H1 (cell line): ENCODE data around the gene ASB3. TPM values are rescaled to one million over a fixed set of nuclear protein-coding genes. Genes with fewer than 3 reads are reported as not detected.

Source experiments
- ASH2L ChIP-seq: fragments of 200-600, 300-600 bp; sonication (generic); IDR thresholded peaks from one replicate; pipeline ENCODE4 v1.7.1; 2017; ENCODE audit warnings: low read length
- BCL11A ChIP-seq, 2 experiments: IDR thresholded peaks; one replicate each; pipeline ENCODE4 v1.6.1; 2011; ENCODE audit warnings: low read depth in 2 of 2, low read length in 2 of 2, mild to moderate bottlenecking in 2 of 2
- CTBP2 ChIP-seq: IDR thresholded peaks from 2 replicates; pipeline ENCODE4 v1.7.0; 2011; ENCODE audit warnings: borderline replicate concordance, mild to moderate bottlenecking, moderate library complexity, mixed read lengths, low read length; ENCODE audit not compliant: insufficient read depth, insufficient read length
- EGR1 ChIP-seq: IDR thresholded peaks from 2 replicates; pipeline ENCODE4 v1.6.1; 2011; ENCODE audit warnings: low read depth, low read length, borderline replicate concordance
- EZH2 ChIP-seq: fragments of 200-600 bp; sonication (generic); IDR thresholded peaks from 2 replicates; pipeline ENCODE4 v1.7.1; 2012; ENCODE audit warnings: low read depth, mild to moderate bottlenecking, moderate library complexity, low read length, inconsistent platforms; ENCODE audit not compliant: severe bottlenecking
- HDAC2 ChIP-seq, 2 experiments: fragments of 300-600 bp in 1 of 2; sonication (generic) in 1 of 2; IDR thresholded peaks; 2 replicates each; pipeline ENCODE4 v1.6.1; 2011 to 2012; ENCODE audit warnings: low read depth in 2 of 2, low read length in 2 of 2, mild to moderate bottlenecking in 2 of 2, moderate library complexity in 2 of 2, borderline replicate concordance in 1 of 2, inconsistent platforms in 1 of 2
- HDAC6 ChIP-seq: IDR thresholded peaks from one replicate; pipeline ENCODE4 v1.7.1; 2012; ENCODE audit warnings: low read depth, mild to moderate bottlenecking, inconsistent platforms, low read length, moderate library complexity
- KDM1A ChIP-seq: fragments of 200-600, 300-600 bp; sonication (generic); IDR thresholded peaks from 2 replicates; pipeline ENCODE4 v1.7.1; 2016; ENCODE audit warnings: mild to moderate bottlenecking, low read length, borderline replicate concordance
- MAFK ChIP-seq: IDR thresholded peaks from 2 replicates; pipeline ENCODE4 v1.6.1; 2012; ENCODE audit warnings: low read depth, mild to moderate bottlenecking, improper control_type of control experiment, low read length
- MAX ChIP-seq: IDR thresholded peaks from 2 replicates; pipeline ENCODE4 v1.6.1; 2012; ENCODE audit warnings: inconsistent platforms
- NANOG ChIP-seq: IDR thresholded peaks from 2 replicates; pipeline ENCODE4 v1.6.1; 2011; ENCODE audit warnings: low read length, low read depth, mild to moderate bottlenecking, inconsistent platforms; ENCODE audit not compliant: insufficient read depth, poor library complexity, severe bottlenecking
- NRF1 ChIP-seq: IDR thresholded peaks from 2 replicates; pipeline ENCODE4 v1.6.1; 2011; ENCODE audit warnings: mild to moderate bottlenecking, low read depth, low read length, improper control_type of control experiment
- PHF8 ChIP-seq: fragments of 200-600 bp; sonication (generic); conservative IDR thresholded peaks from 2 replicates; pipeline ENCODE4 v1.7.1; 2012; ENCODE audit warnings: low read depth, mild to moderate bottlenecking, inconsistent platforms, low read length, moderate library complexity
- POLR2AphosphoS5 ChIP-seq: IDR thresholded peaks from 2 replicates; pipeline ENCODE4 v1.6.1; 2011; ENCODE audit warnings: low read depth, low read length
- POU5F1 ChIP-seq: IDR thresholded peaks from 2 replicates; pipeline ENCODE4 v1.6.1; 2011; ENCODE audit warnings: low read depth, mild to moderate bottlenecking, low read length, moderate library complexity
- RBBP5 ChIP-seq: IDR thresholded peaks from 2 replicates; pipeline ENCODE4 v1.7.1; 2012; ENCODE audit warnings: low read depth, mild to moderate bottlenecking, inconsistent platforms, low read length, moderate library complexity, borderline replicate concordance
- RFX5 ChIP-seq: IDR thresholded peaks from 2 replicates; pipeline ENCODE4 v1.6.1; 2011; ENCODE audit warnings: low read depth, low read length, improper control_type of control experiment, borderline replicate concordance
- SIRT6 ChIP-seq: IDR thresholded peaks from one replicate; pipeline ENCODE4 v1.7.1; 2012; ENCODE audit warnings: low read length, inconsistent platforms
- SIX5 ChIP-seq: IDR thresholded peaks from 2 replicates; pipeline ENCODE4 v1.6.1; 2011; ENCODE audit warnings: mild to moderate bottlenecking, low read depth, low read length
- SP4 ChIP-seq: IDR thresholded peaks from 2 replicates; pipeline ENCODE4 v1.6.1; 2012; ENCODE audit warnings: low read length, inconsistent platforms
- SRF ChIP-seq: IDR thresholded peaks from 2 replicates; pipeline ENCODE4 v1.6.1; 2011; ENCODE audit warnings: mild to moderate bottlenecking, low read depth, low read length, moderate library complexity
- TBP ChIP-seq: IDR thresholded peaks from 2 replicates; pipeline ENCODE4 v1.6.1; 2011; ENCODE audit warnings: low read depth, low read length, improper control_type of control experiment
- TCF12 ChIP-seq: IDR thresholded peaks from 2 replicates; pipeline ENCODE4 v1.6.1; 2011; ENCODE audit warnings: low read depth, mild to moderate bottlenecking, low read length
- TEAD4 ChIP-seq: IDR thresholded peaks from 2 replicates; pipeline ENCODE4 v1.6.1; 2012; ENCODE audit warnings: low read depth, low read length, inconsistent platforms, mixed read lengths
- YY1 ChIP-seq: IDR thresholded peaks from 2 replicates; pipeline ENCODE4 v1.6.1; 2011; ENCODE audit warnings: low read depth, mild to moderate bottlenecking, low read length
- polyA plus RNA-seq, 7 experiments: library from polyadenylated mRNA; depleted of rRNA in 3 of 7; stranded (reverse) in 5 of 7; unstranded in 2 of 7; fragments of >200 nt in 5 of 7; fragments of 200-250 nt in 2 of 7; gene quantifications; 1 replicate in 5 of 7; 2 replicates in 1 of 7; 4 replicates in 1 of 7; pipeline versions ENCODE4 v1.2.1 to v1.2.3, GENCODE V29; 2011 to 2013; ENCODE audit warnings: missing spikeins in 2 of 7, mixed read lengths in 2 of 7
- total RNA-seq: library from RNA; stranded (reverse); fragmentation: NEBNext Ultra II Directional; extraction: Animal tissue kit (Norgen Biotek cat#: 25700); gene quantifications from 2 replicates; pipeline ENCODE4 v1.2.1, GENCODE V29; 2021

Gene ASB3
- total and polyA plus RNA-seq, 2 of the 8 experiments (the other 6 are each of a cell fraction or from before 2014, with no cell fraction given): 22.6 to 25.4 TPM

GRCh38 chr2:53767405-53768241 is 19.1 kb downstream of the ASB3 start, which contains the start of gene CHAC2 (continued):
- TF ChIP-seq PHF8: peak; percentile 78
- TF ChIP-seq SIX5: peak; percentile 74
- no peak for TF ChIP-seq POU5F1
- TF ChIP-seq MAX: peak; percentile 63
- TF ChIP-seq HDAC2 (IDR thresholded peaks at IDR 0.05; ENCODE audit: borderline replicate concordance in 1 of 2, low read depth in 2 of 2, low read length in 2 of 2): no peak
- 0 out of 2 replicates have a peak, but pooled peaks have one; percentile 26 for TF ChIP-seq YY1
- no peak for TF ChIP-seq EZH2
- TF ChIP-seq RBBP5: peak; percentile 68; the same call in 1 of the 2 replicates
- no peak for TF ChIP-seq HDAC6
- no peak for TF ChIP-seq NANOG
- peak; percentile 14; the same call in 1 of the 2 replicates for TF ChIP-seq TBP
- TF ChIP-seq TCF12: no peak
- TF ChIP-seq CTBP2: no peak
- TF ChIP-seq MAFK: no peak
- TF ChIP-seq POLR2AphosphoS5: peak; percentile 74
- TF ChIP-seq BCL11A (IDR thresholded peaks at IDR 0.05; ENCODE audit: low read depth in 2 of 2, low read length in 2 of 2): no peak
- TF ChIP-seq SRF: no peak
- peak; percentile 65; the same call in 1 of the 2 replicates for TF ChIP-seq NRF1
- peak; percentile 83 for TF ChIP-seq ASH2L
- no peak for TF ChIP-seq SIRT6
- no peak for TF ChIP-seq RFX5
- 0 out of 2 replicates have a peak, but pooled peaks have one; percentile 12 for TF ChIP-seq SP4
- no peak for TF ChIP-seq EGR1
- TF ChIP-seq KDM1A: no peak
- no peak for TF ChIP-seq TEAD4
